Peyer's patch (tissue), 4 donors: Measurements from ENCODE around the gene TRRAP.

ENCODE experiments used
- POLR2A ChIP-seq, 2 donors: fragments of 450-650 bp; IDR thresholded peaks; one replicate each; pipeline ENCODE4 v1.5.1; 2017; ENCODE audit warnings: antibody characterized with exemption in 2 of 2, mild to moderate bottlenecking in 2 of 2, moderate library complexity in 2 of 2
- TF ChIP-seq, protein P1 (sequence below), 6 experiments: fragments of 450-650 bp in 4 of 6; fragments of 200-600 bp in 2 of 6; sonication (generic) in 1 of 6; IDR thresholded peaks; one replicate each; pipeline ENCODE4 v1.5.1; 2017 to 2019; ENCODE audit warnings: antibody characterized with exemption in 6 of 6, mild to moderate bottlenecking in 3 of 6, moderate library complexity in 1 of 6

DNA sequence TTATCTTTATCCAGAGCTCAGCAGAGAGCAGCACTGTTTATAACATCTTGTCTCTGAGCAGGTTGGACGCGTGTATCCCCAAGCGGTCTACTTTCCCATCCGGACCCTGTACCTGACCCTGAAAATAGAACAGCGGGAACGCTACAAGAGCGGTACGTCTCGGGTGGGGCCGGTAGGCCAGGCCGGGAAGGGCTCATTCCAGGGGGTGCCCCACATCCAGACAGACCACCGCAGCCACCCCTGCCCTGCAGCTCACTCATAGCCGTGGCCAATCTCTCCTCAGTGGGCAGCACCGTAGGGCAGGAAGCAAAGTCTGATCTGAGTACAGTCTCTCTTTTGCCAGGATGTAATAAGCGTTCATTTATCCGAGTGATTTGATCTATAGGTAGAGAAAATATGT lies 113.7 kb downstream of the TRRAP start:
- TF ChIP-seq, protein P1, sequence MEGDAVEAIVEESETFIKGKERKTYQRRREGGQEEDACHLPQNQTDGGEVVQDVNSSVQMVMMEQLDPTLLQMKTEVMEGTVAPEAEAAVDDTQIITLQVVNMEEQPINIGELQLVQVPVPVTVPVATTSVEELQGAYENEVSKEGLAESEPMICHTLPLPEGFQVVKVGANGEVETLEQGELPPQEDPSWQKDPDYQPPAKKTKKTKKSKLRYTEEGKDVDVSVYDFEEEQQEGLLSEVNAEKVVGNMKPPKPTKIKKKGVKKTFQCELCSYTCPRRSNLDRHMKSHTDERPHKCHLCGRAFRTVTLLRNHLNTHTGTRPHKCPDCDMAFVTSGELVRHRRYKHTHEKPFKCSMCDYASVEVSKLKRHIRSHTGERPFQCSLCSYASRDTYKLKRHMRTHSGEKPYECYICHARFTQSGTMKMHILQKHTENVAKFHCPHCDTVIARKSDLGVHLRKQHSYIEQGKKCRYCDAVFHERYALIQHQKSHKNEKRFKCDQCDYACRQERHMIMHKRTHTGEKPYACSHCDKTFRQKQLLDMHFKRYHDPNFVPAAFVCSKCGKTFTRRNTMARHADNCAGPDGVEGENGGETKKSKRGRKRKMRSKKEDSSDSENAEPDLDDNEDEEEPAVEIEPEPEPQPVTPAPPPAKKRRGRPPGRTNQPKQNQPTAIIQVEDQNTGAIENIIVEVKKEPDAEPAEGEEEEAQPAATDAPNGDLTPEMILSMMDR (IDR thresholded peaks at IDR 0.05), result no peak
- no peak for TF ChIP-seq POLR2A (IDR thresholded peaks at IDR 0.05)
